HEK293 (cell line): ENCODE measurements around the gene OR4L1.

Experiments
- CTCF ChIA-PET: fragments of 350-600 bp; formaldehyde crosslinking; extraction: SDS; loops from one replicate; lab custom pipeline; 2021; ENCODE audit warnings: antibody characterized with exemption; lab: Yijun Ruan, JAX
- POLR2A ChIA-PET: fragments of 300-600 bp; formaldehyde crosslinking; extraction: SDS; loops from one replicate; lab custom pipeline; 2020; ENCODE audit warnings: antibody characterized with exemption, inconsistent platforms; lab: Yijun Ruan, JAX
- H3K27ac ChIP-seq: fragments of 200-500 bp; sonication (Bioruptor generic); 2 replicates; pipeline ENCODE4 v1.5.1; 2014; ENCODE audit warnings: low read depth, low read length, control low read depth, inconsistent platforms; ENCODE audit errors: extremely low read depth
- H3K36me3 ChIP-seq, 2 experiments: fragments of 200-500 bp in 1 of 2; sonication (Bioruptor generic) in 1 of 2; 1 replicate in 1 of 2; 2 replicates in 1 of 2; pipeline ENCODE4 v1.5.1; 2014 to 2017; ENCODE audit warnings: inconsistent platforms in 2 of 2, low read length in 2 of 2; ENCODE audit not compliant: control insufficient read depth in 2 of 2, insufficient read depth in 1 of 2
- H3K4me1 ChIP-seq: fragments of 200-500 bp; sonication (Bioruptor generic); 2 replicates; pipeline ENCODE4 v1.5.1; 2014; ENCODE audit warnings: mild to moderate bottlenecking, low read length, inconsistent platforms; ENCODE audit not compliant: control insufficient read depth, insufficient read depth
- H3K4me3 ChIP-seq: 2 replicates; pipeline ENCODE4 v1.5.1; 2011; ENCODE audit warnings: low read depth, mild to moderate bottlenecking, control low read depth, low read length, moderate library complexity
- H3K9me3 ChIP-seq: fragments of 200-500 bp; sonication (Bioruptor generic); 2 replicates; pipeline ENCODE4 v1.5.1; 2014; ENCODE audit warnings: low read depth, low read length, inconsistent platforms; ENCODE audit not compliant: control insufficient read depth, insufficient read depth
- BCL6B ChIP-seq: fragments of 450-650 bp; formaldehyde crosslinking; IDR thresholded peaks from 2 replicates; pipeline ENCODE4 v1.5.1; 2017; ENCODE audit warnings: missing biosample characterization, missing genetic modification characterization
- ELK4 ChIP-seq: IDR thresholded peaks from 2 replicates; pipeline ENCODE4 v1.6.1; 2011; ENCODE audit warnings: mild to moderate bottlenecking, low read depth, low read length, borderline replicate concordance
- REST ChIP-seq: fragments of 450-650 bp; formaldehyde crosslinking; IDR thresholded peaks from 2 replicates; pipeline ENCODE4 v1.5.1; 2016; ENCODE audit warnings: missing biosample characterization, missing genetic modification characterization
- ZBTB20 ChIP-seq: fragments of 450-650 bp; formaldehyde crosslinking; IDR thresholded peaks from 2 replicates; pipeline ENCODE4 v1.5.1; 2016; ENCODE audit warnings: missing biosample characterization, missing genetic modification characterization
- ZNF24 ChIP-seq: fragments of 450-650 bp; formaldehyde crosslinking; IDR thresholded peaks from 2 replicates; pipeline ENCODE4 v1.5.1; 2016; ENCODE audit warnings: missing biosample characterization, missing genetic modification characterization
- ZNF426 ChIP-seq: fragments of 450-650 bp; formaldehyde crosslinking; IDR thresholded peaks from 2 replicates; pipeline ENCODE4 v1.5.1; 2017; ENCODE audit warnings: missing biosample characterization, missing genetic modification characterization, mild to moderate bottlenecking, inconsistent platforms, moderate library complexity
- ZNF529 ChIP-seq: fragments of 450-650 bp; formaldehyde crosslinking; IDR thresholded peaks from 2 replicates; pipeline ENCODE4 v1.5.1; 2017; ENCODE audit warnings: missing genetic modification characterization, missing biosample characterization; ENCODE audit not compliant: insufficient replicate concordance
- ZNF560 ChIP-seq: fragments of 450-650 bp; formaldehyde crosslinking; IDR thresholded peaks from 2 replicates; pipeline ENCODE4 v1.5.1; 2017; ENCODE audit warnings: missing biosample characterization, missing genetic modification characterization, borderline replicate concordance
- ZNF596 ChIP-seq: fragments of 450-650 bp; IDR thresholded peaks from 2 replicates; pipeline ENCODE4 v1.5.0; 2018; ENCODE audit warnings: missing biosample characterization, mild to moderate bottlenecking, missing genetic modification characterization, moderate library complexity
- ZNF639 ChIP-seq: fragments of 450-650 bp; formaldehyde crosslinking; IDR thresholded peaks from 2 replicates; pipeline ENCODE4 v1.5.1; 2016; ENCODE audit warnings: missing biosample characterization, missing genetic modification characterization
- ZNF654 ChIP-seq: fragments of 450-650 bp; formaldehyde crosslinking; IDR thresholded peaks from 2 replicates; pipeline ENCODE4 v1.5.1; 2016; ENCODE audit warnings: low read depth, missing biosample characterization, missing genetic modification characterization
- ZNF747 ChIP-seq: fragments of 450-650 bp; formaldehyde crosslinking; IDR thresholded peaks from 2 replicates; pipeline ENCODE4 v1.5.1; 2016; ENCODE audit warnings: missing biosample characterization, missing genetic modification characterization

Gene OR4L1

GRCh38 chr14:20110438-20110837, 50.6 kb downstream of the OR4L1 start, which contains the start of gene OR4K17:
Gene OR4K17, plus strand, starts transcription at chr14:20110739. Its CDS starts 6,761 bp downstream, at chr14:20117500.
- POLR2A ChIA-PET: no interaction called here
- Histone ChIP-seq H3K27ac (no peak within 1 kb of the TSS), H3K9me3 (no peaks in the 10 kb centered on the region), H3K4me1 (no peaks in the 10 kb centered on the region), H3K36me3 (no peaks in the 10 kb centered on the region), H3K4me3 (no peak within 1 kb of the TSS)
- CTCF ChIA-PET: interaction anchor here (0.6 kb wide), 2 partner anchors 165 to 1904 kb away, joined by 3 to 4 read pairs; no protein-coding TSS in a partner anchor
- no peak for TF ChIP-seq ELK4
- no peak for TF ChIP-seq ZNF654
- no peak for TF ChIP-seq ZNF426
- no peak for TF ChIP-seq BCL6B (tag by site-specific recombination)
- no peak for TF ChIP-seq ZNF639
- TF ChIP-seq ZBTB20 (tag by site-specific recombination): no peak
- TF ChIP-seq ZNF24 (tag by site-specific recombination): no peak
- TF ChIP-seq ZNF747 (tag by site-specific recombination): no peak
- TF ChIP-seq REST (tag by site-specific recombination): no peak
- TF ChIP-seq ZNF560 (tag by site-specific recombination): no peak
- no peak for TF ChIP-seq ZNF596 (tag by site-specific recombination)
- TF ChIP-seq ZNF529 (tag by site-specific recombination): no peak
